Right ventricle myocardium inferior (tissue), 1 donor: Measurements from ENCODE around the gene OR2T1. TPM values are rescaled to one million over a fixed set of nuclear protein-coding genes. Genes with fewer than 3 reads are reported as not detected.

Experiments used
- total RNA-seq: library from RNA; stranded (reverse); fragmentation: NEBNext Ultra II Directional; extraction: Animal tissue kit (Norgen Biotek cat#: 25700); gene quantifications from one replicate; pipeline ENCODE4 v1.2.1, GENCODE V29; 2021
- donor health status: DM: no; HTN: yes; CAD: no; lungs with severe emphysema.

Gene OR2T1
- total RNA-seq, 1 donor from 2014 or later, result not detected

Other genes with a start within 250 kb of the OR2T1 start
- gene OR2M2, start 228.2 kb upstream of the OR2T1 start, total RNA-seq, result not detected
- not detected for gene OR2M3, start 205.8 kb upstream of the OR2T1 start, total RNA-seq
- not detected for gene OR2M4, start 171.6 kb upstream of the OR2T1 start, total RNA-seq
- gene OR2T33, start 125.1 kb upstream of the OR2T1 start, total RNA-seq, result not detected
- not detected for gene OR2T12, start 99.6 kb upstream of the OR2T1 start, total RNA-seq
- not detected for gene OR2M7, start 78.5 kb upstream of the OR2T1 start, total RNA-seq
- not detected for gene OR14C36, start 54.3 kb upstream of the OR2T1 start, total RNA-seq
- not detected for gene OR2T4, start 41.4 kb upstream of the OR2T1 start, total RNA-seq
- gene OR2T6, start 27.3 kb upstream of the OR2T1 start, total RNA-seq, result not detected
- gene OR2T2, start 42.6 kb downstream of the OR2T1 start, total RNA-seq, result not detected
- gene OR2T3, start 70.3 kb downstream of the OR2T1 start, total RNA-seq, result not detected
- gene OR2T5, start 85.5 kb downstream of the OR2T1 start, total RNA-seq, result not detected
- gene OR2G6, start 105.0 kb downstream of the OR2T1 start, total RNA-seq, result not detected
- gene OR2T29, start 159.7 kb downstream of the OR2T1 start, total RNA-seq, result not detected
- not detected for gene OR2T34, start 171.7 kb downstream of the OR2T1 start, total RNA-seq
- gene OR2T10, start 194.7 kb downstream of the OR2T1 start, total RNA-seq, result not detected
- gene OR2T11, start 232.0 kb downstream of the OR2T1 start, total RNA-seq, result not detected
- gene OR2T35, start 242.2 kb downstream of the OR2T1 start, total RNA-seq, result not detected